HEK293T (cell line): ENCODE measurements around the gene CTNNA1.

Source experiments
- CTCF ChIA-PET: fragments of 350-600 bp; formaldehyde crosslinking; extraction: SDS; loops from one replicate; lab custom pipeline; 2021; ENCODE audit warnings: antibody characterized with exemption, inconsistent platforms; lab: Yijun Ruan, JAX
- POLR2A ChIA-PET: fragments of 350-600 bp; formaldehyde crosslinking; extraction: SDS; loops from one replicate; lab custom pipeline; 2020; ENCODE audit warnings: antibody characterized with exemption, inconsistent platforms; lab: Yijun Ruan, JAX
- DNase-seq: peaks from one replicate; pipeline ENCODE4 v3.0.0; 2012; ENCODE audit warnings: mixed read lengths; ENCODE audit errors: extremely low spot score
- ARNT ChIP-seq: fragments of 450-650 bp; IDR thresholded peaks from 2 replicates; pipeline ENCODE4 v1.6.1; 2017; ENCODE audit warnings: mild to moderate bottlenecking
- BHLHE40 ChIP-seq: fragments of 450-650 bp; IDR thresholded peaks from 2 replicates; pipeline ENCODE4 v1.6.1; 2016; ENCODE audit warnings: mild to moderate bottlenecking, moderate library complexity, borderline replicate concordance
- CTBP1 ChIP-seq: fragments of 450-650 bp; IDR thresholded peaks from 2 replicates; pipeline ENCODE4 v1.6.1; 2016; ENCODE audit warnings: borderline replicate concordance
- ELF4 ChIP-seq: fragments of 450-650 bp; IDR thresholded peaks from 2 replicates; pipeline ENCODE4 v1.6.1; 2017; ENCODE audit warnings: antibody characterized with exemption
- FOXA1 ChIP-seq: fragments of 450-650 bp; IDR thresholded peaks from 2 replicates; pipeline ENCODE4 v1.6.1; 2016; ENCODE audit warnings: mild to moderate bottlenecking
- FOXK2 ChIP-seq: fragments of 450-650 bp; IDR thresholded peaks from 2 replicates; pipeline ENCODE4 v1.6.1; 2016; ENCODE audit warnings: mild to moderate bottlenecking
- FOXM1 ChIP-seq: fragments of 450-650 bp; IDR thresholded peaks from 2 replicates; pipeline ENCODE4 v1.6.1; 2017; ENCODE audit warnings: mild to moderate bottlenecking, borderline replicate concordance
- HDGF ChIP-seq: fragments of 450-650 bp; IDR thresholded peaks from 2 replicates; pipeline ENCODE4 v1.6.1; 2017; ENCODE audit warnings: antibody characterized with exemption, borderline replicate concordance
- L3MBTL2 ChIP-seq: fragments of 450-650 bp; conservative IDR thresholded peaks from 2 replicates; pipeline ENCODE4 v1.6.1; 2016; ENCODE audit warnings: mild to moderate bottlenecking
- LEF1 ChIP-seq: fragments of 450-650 bp; IDR thresholded peaks from 2 replicates; pipeline ENCODE4 v1.6.1; 2017; ENCODE audit warnings: mild to moderate bottlenecking, borderline replicate concordance
- NFRKB ChIP-seq: fragments of 450-650 bp; IDR thresholded peaks from 2 replicates; pipeline ENCODE4 v1.6.1; 2016; ENCODE audit warnings: mild to moderate bottlenecking, moderate library complexity
- PKNOX1 ChIP-seq: fragments of 450-650 bp; IDR thresholded peaks from 2 replicates; pipeline ENCODE4 v1.6.1; 2016
- SP1 ChIP-seq: fragments of 450-650 bp; IDR thresholded peaks from 2 replicates; pipeline ENCODE4 v1.6.1; 2017
- SUZ12 ChIP-seq: fragments of 450-650 bp; IDR thresholded peaks from 2 replicates; pipeline ENCODE4 v1.6.1; 2016; ENCODE audit warnings: mild to moderate bottlenecking
- TARDBP ChIP-seq: fragments of 450-650 bp; IDR thresholded peaks from 2 replicates; pipeline ENCODE4 v1.6.1; 2016
- ZNF384 ChIP-seq: fragments of 450-650 bp; IDR thresholded peaks from 2 replicates; pipeline ENCODE4 v1.6.1; 2016

CTNNA1 gene

GRCh38 chr5:138963763-138964371, 210.6 kb downstream of the CTNNA1 start:
- TF ChIP-seq ELF4 (no peak), TARDBP (no peak), L3MBTL2 (no peak), SUZ12 (no peak), LEF1 (no peak), HDGF (no peak), FOXK2 (no peak), NFRKB (no peak), PKNOX1 (no peak), ZNF384 (no peak), SP1 (no peak)
- DNase-seq, result no peak
- CTCF ChIA-PET, result interaction anchor here (1.2 kb wide), 1 partner anchor 305 kb away, joined by 3 read pairs; no protein-coding TSS in a partner anchor
- POLR2A ChIA-PET, result no interaction called here

GRCh38 chr5:138964647-138965201, 211.5 kb downstream of the CTNNA1 start:
- no peak for TF ChIP-seq ELF4
- no peak for TF ChIP-seq CTBP1
- no peak for TF ChIP-seq NFRKB
- TF ChIP-seq BHLHE40, result no peak
- no peak for TF ChIP-seq SUZ12
- TF ChIP-seq ARNT, result no peak
- no peak for TF ChIP-seq FOXM1
- no peak for TF ChIP-seq HDGF
- TF ChIP-seq ZNF384, result no peak
- no peak for TF ChIP-seq TARDBP
- TF ChIP-seq L3MBTL2, result no peak
- TF ChIP-seq PKNOX1, result no peak
- ChIA-PET CTCF (interaction anchor here (1.1 kb wide), 1 partner anchor 175 kb away, joined by 3 read pairs; no protein-coding TSS in a partner anchor), POLR2A (no interaction called here)
- no peak for DNase-seq

- no peak for TF ChIP-seq CTBP1
- TF ChIP-seq TARDBP, result no peak
- TF ChIP-seq FOXA1, result no peak
- TF ChIP-seq ZNF384, result no peak
- no peak for TF ChIP-seq FOXK2
- no peak for TF ChIP-seq NFRKB
- DNase-seq, result no peak
- CTCF ChIA-PET, result interaction anchor here (1.1 kb wide), 1 partner anchor 176 kb away, joined by 3 read pairs; no protein-coding TSS in a partner anchor
- POLR2A ChIA-PET, result no interaction called here
Observed at GRCh38 chr5:138965626-138966025, 212.4 kb downstream of the CTNNA1 start.

- ChIA-PET POLR2A (no interaction called here), CTCF (interaction anchor here (0.8 kb wide), 2 partner anchors 177 to 405 kb away, joined by 4 read pairs; no protein-coding TSS in a partner anchor)
- no peak for DNase-seq
- no peak for TF ChIP-seq ELF4
- no peak for TF ChIP-seq FOXK2
- TF ChIP-seq HDGF, result no peak
- no peak for TF ChIP-seq CTBP1
- TF ChIP-seq NFRKB, result no peak
- no peak for TF ChIP-seq TARDBP
- TF ChIP-seq FOXM1, result no peak
- no peak for TF ChIP-seq PKNOX1
- no peak for TF ChIP-seq L3MBTL2
- TF ChIP-seq SP1, result no peak
- TF ChIP-seq SUZ12, result no peak
- TF ChIP-seq ARNT, result no peak
- no peak for TF ChIP-seq FOXA1
- no peak for TF ChIP-seq ZNF384
Observed at GRCh38 chr5:138966236-138966985, 213.2 kb downstream of the CTNNA1 start.

- CTCF ChIA-PET, result no interaction called here
- TF ChIP-seq SUZ12 (no peak), FOXM1 (no peak), L3MBTL2 (no peak), FOXK2 (no peak), CTBP1 (no peak), ARNT (no peak), ZNF384 (no peak), TARDBP (no peak), BHLHE40 (no peak), LEF1 (no peak)
- POLR2A ChIA-PET, result no interaction called here
- no peak for DNase-seq
Observed at GRCh38 chr5:138967791-138968448, 214.7 kb downstream of the CTNNA1 start.
